Measurements from ENCODE around the gene COG5. TPM values are rescaled to one million over a fixed set of nuclear protein-coding genes. Genes with fewer than 3 reads are reported as not detected.

The COG5 gene
- total and polyA plus RNA-seq, 2 experiments from 2014 or later = 15.8 to 53.5 TPM

GRCh38 chr7:107232568-107233090, 331.1 kb downstream of the COG5 start:
- no peak for DNase-seq (ENCODE audit: low spot score)
- Histone ChIP-seq H2AFZ (no peak overlapping the region), H3K27ac (no peak overlapping the region), H4K20me1 (ENCODE audit: insufficient read depth, poor library complexity, severe bottlenecking) (no peaks in the 10 kb centered on the region), H3K9me2 (replicated peaks; ENCODE audit: insufficient read depth) (no peaks in the 10 kb centered on the region), H3K27me3 (no peaks in the 10 kb centered on the region), H3K4me3 (no peak overlapping the region), H3K4me1 (ENCODE audit: insufficient read depth) (no peaks in the 10 kb centered on the region), H3K79me2 (no peaks in the 10 kb centered on the region), H3K36me3 (replicated peaks; ENCODE audit: insufficient read depth, low read depth) (no peaks in the 10 kb centered on the region), H3K9me3 (ENCODE audit: low read depth) (no peaks in the 10 kb centered on the region), H3K4me2 (no peak overlapping the region)
- TF ChIP-seq EZH2 (IDR thresholded peaks at IDR 0.05; ENCODE audit: borderline replicate concordance) = no peak
- TF ChIP-seq, protein P1, sequence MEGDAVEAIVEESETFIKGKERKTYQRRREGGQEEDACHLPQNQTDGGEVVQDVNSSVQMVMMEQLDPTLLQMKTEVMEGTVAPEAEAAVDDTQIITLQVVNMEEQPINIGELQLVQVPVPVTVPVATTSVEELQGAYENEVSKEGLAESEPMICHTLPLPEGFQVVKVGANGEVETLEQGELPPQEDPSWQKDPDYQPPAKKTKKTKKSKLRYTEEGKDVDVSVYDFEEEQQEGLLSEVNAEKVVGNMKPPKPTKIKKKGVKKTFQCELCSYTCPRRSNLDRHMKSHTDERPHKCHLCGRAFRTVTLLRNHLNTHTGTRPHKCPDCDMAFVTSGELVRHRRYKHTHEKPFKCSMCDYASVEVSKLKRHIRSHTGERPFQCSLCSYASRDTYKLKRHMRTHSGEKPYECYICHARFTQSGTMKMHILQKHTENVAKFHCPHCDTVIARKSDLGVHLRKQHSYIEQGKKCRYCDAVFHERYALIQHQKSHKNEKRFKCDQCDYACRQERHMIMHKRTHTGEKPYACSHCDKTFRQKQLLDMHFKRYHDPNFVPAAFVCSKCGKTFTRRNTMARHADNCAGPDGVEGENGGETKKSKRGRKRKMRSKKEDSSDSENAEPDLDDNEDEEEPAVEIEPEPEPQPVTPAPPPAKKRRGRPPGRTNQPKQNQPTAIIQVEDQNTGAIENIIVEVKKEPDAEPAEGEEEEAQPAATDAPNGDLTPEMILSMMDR (IDR thresholded peaks at IDR 0.05; ENCODE audit: poor library complexity) = no peak
- no peak for TF ChIP-seq EZH2phosphoT487 (IDR thresholded peaks at IDR 0.05; ENCODE audit: low read depth, severe bottlenecking, unreplicated experiment)
- WGBS (ENCODE audit: low lambda C conversion rate, missing lambda C conversion rate) = 92% methylated on average over 7 of the region's 7 CpGs

DNA sequence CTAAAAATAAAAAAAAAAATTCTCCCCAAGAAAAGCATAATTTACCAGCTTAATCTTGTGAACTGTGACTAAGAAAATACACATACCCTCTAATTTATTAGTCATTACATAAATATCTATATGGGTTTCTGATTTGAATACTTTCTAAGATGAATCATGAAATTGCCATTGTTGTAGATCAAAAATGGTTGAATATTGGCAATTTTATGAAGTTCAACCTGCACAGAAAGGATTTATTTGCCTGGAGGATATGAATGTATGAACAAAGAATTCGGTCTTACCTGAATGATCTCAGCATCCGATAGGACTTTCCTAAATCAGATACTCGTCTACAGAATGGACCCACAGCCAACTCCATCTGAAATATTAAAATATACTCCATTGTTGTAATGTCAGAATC, 333.4 kb downstream of the COG5 start:
- no peaks in the 10 kb centered on the region for H3K36me3 ChIP-seq (replicated peaks; ENCODE audit: insufficient read depth, low read depth)
- no peaks in the 10 kb centered on the region for H3K9me2 ChIP-seq (replicated peaks; ENCODE audit: insufficient read depth)
- H2AFZ ChIP-seq = no peak overlapping the region
- no peak overlapping the region for H3K4me2 ChIP-seq
- no peaks in the 10 kb centered on the region for H3K27me3 ChIP-seq
- H4K20me1 ChIP-seq (ENCODE audit: insufficient read depth, poor library complexity, severe bottlenecking) = no peaks in the 10 kb centered on the region
- H3K27ac ChIP-seq = no peak overlapping the region
- DNase-seq (ENCODE audit: low spot score) = no peak
- WGBS (ENCODE audit: low lambda C conversion rate, missing lambda C conversion rate) = 100% methylated on average over 3 of the region's 3 CpGs
- H3K79me2 ChIP-seq = no peaks in the 10 kb centered on the region
- H3K4me1 ChIP-seq (ENCODE audit: insufficient read depth) = no peaks in the 10 kb centered on the region
- TF ChIP-seq, protein P1 (IDR thresholded peaks at IDR 0.05; ENCODE audit: poor library complexity) = no peak
- TF ChIP-seq EZH2 (IDR thresholded peaks at IDR 0.05; ENCODE audit: borderline replicate concordance) (no peak), EZH2phosphoT487 (IDR thresholded peaks at IDR 0.05; ENCODE audit: low read depth, severe bottlenecking, unreplicated experiment) (no peak)
- no peaks in the 10 kb centered on the region for H3K9me3 ChIP-seq (ENCODE audit: low read depth)
- H3K4me3 ChIP-seq = no peak overlapping the region

DNA sequence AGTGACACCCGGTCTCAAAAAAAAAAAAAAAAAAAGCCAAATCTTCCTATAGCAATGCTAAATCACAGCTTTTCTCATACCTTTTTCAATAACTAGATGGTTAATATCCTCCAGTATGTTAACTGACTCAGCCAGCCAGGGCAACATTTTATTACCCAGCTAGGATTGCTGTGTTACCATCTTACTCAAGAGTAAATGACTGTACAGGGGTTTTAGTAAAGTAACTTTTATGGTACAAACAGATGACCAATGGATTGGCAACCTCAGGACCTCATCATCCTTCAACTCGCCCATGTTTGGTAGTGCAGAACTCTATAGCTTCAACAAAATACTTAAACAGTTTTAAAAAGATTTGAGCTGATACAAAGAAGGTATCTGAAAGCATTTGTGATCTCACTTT, 335.4 kb downstream of the COG5 start:
- Histone ChIP-seq H2AFZ (no peak overlapping the region), H4K20me1 (ENCODE audit: insufficient read depth, poor library complexity, severe bottlenecking) (no peaks in the 10 kb centered on the region), H3K79me2 (no peaks in the 10 kb centered on the region), H3K4me2 (no peak overlapping the region), H3K4me1 (ENCODE audit: insufficient read depth) (no peaks in the 10 kb centered on the region), H3K9me2 (replicated peaks; ENCODE audit: insufficient read depth) (no peaks in the 10 kb centered on the region), H3K36me3 (replicated peaks; ENCODE audit: insufficient read depth, low read depth) (no peaks in the 10 kb centered on the region), H3K27me3 (no peaks in the 10 kb centered on the region), H3K9me3 (ENCODE audit: low read depth) (no peaks in the 10 kb centered on the region), H3K4me3 (no peak overlapping the region), H3K27ac (no peak overlapping the region)
- WGBS (ENCODE audit: low lambda C conversion rate, missing lambda C conversion rate) = 92% methylated on average over 2 of the region's 2 CpGs
- DNase-seq (ENCODE audit: low spot score) = no peak
- TF ChIP-seq, protein P1 (IDR thresholded peaks at IDR 0.05; ENCODE audit: poor library complexity) = no peak
- TF ChIP-seq EZH2phosphoT487 (IDR thresholded peaks at IDR 0.05; ENCODE audit: low read depth, severe bottlenecking, unreplicated experiment) = no peak
- TF ChIP-seq EZH2 (IDR thresholded peaks at IDR 0.05; ENCODE audit: borderline replicate concordance) = no peak
